OCI-M1 (cell line): Measurements from ENCODE around the gene PATE3.

ENCODE experiments used
- DNase-seq: peaks from one replicate; lab custom pipeline; 2025; lab: John Stamatoyannopoulos, UW

PATE3 gene

GRCh38 chr11:125787827-125788226 is at the start of gene PATE3:
PATE3 (plus strand) TSS chr11:125788127; CDS start chr11:125788152, 25 bp downstream.
- DNase-seq, result no peak

- DNase-seq, result no peak
Measured at GRCh38 chr11:125740617-125741016, 47.3 kb upstream of the PATE3 start.

- no peak for DNase-seq
Measured at GRCh38 chr11:125743681-125744080, 44.2 kb upstream of the PATE3 start.

- no peak for DNase-seq
Measured at GRCh38 chr11:125745979-125746378, 41.9 kb upstream of the PATE3 start, which contains the start of gene PATE1. PATE1 (plus strand) TSS chr11:125746279; CDS start chr11:125746305, 26 bp downstream.

GRCh38 chr11:125750629-125751028 is 37.3 kb upstream of the PATE3 start:
- DNase-seq, result no peak

- DNase-seq, result no peak
Measured at GRCh38 chr11:125756050-125756449, 31.9 kb upstream of the PATE3 start.

GRCh38 chr11:125762445-125762844 is 25.5 kb upstream of the PATE3 start:
- no peak for DNase-seq

GRCh38 chr11:125763483-125763882 is 24.4 kb upstream of the PATE3 start:
- DNase-seq, result no peak

GRCh38 chr11:125766251-125766650 is 21.7 kb upstream of the PATE3 start:
- DNase-seq, result no peak

- no peak for DNase-seq
Measured at GRCh38 chr11:125768336-125769046, 19.4 kb upstream of the PATE3 start.

GRCh38 chr11:125770583-125770982 is 17.3 kb upstream of the PATE3 start:
- no peak for DNase-seq

- DNase-seq, result no peak
Measured at GRCh38 chr11:125772834-125773505, 15.0 kb upstream of the PATE3 start.

GRCh38 chr11:125773516-125773915 is 14.4 kb upstream of the PATE3 start:
- DNase-seq, result no peak

- no peak for DNase-seq
Measured at GRCh38 chr11:125777309-125777708, 10.6 kb upstream of the PATE3 start.

GRCh38 chr11:125778728-125779127 is 9.2 kb upstream of the PATE3 start, which contains the start of gene PATE2:
PATE2 (minus strand) TSS chr11:125778828; CDS start chr11:125778773, 55 bp downstream.
- DNase-seq, result no peak

- no peak for DNase-seq
Measured at GRCh38 chr11:125784678-125785077, 3.2 kb upstream of the PATE3 start.

GRCh38 chr11:125790825-125791224 is 2.9 kb downstream of the PATE3 start:
- DNase-seq, result no peak

GRCh38 chr11:125797641-125798040 is 9.7 kb downstream of the PATE3 start:
- no peak for DNase-seq

- no peak for DNase-seq
Measured at GRCh38 chr11:125799808-125800207, 11.9 kb downstream of the PATE3 start.

GRCh38 chr11:125802387-125802786 is 14.5 kb downstream of the PATE3 start:
- no peak for DNase-seq

- no peak for DNase-seq
Measured at GRCh38 chr11:125807909-125808308, 20.0 kb downstream of the PATE3 start.

GRCh38 chr11:125833016-125833415 is 45.1 kb downstream of the PATE3 start, which contains the start of gene PATE4:
PATE4 (plus strand) TSS chr11:125833316; CDS start chr11:125833360, 44 bp downstream.
- DNase-seq, result no peak

- no peak for DNase-seq
Measured at GRCh38 chr11:125835748-125836147, 47.8 kb downstream of the PATE3 start.
